Measurements from ENCODE around the gene TLCD4.
"Not testable (repeated sequence)": the region's sequence is repeated elsewhere in the genome, so short reads cannot be mapped to it uniquely, and the experiment has no call there.

The TLCD4 gene

DNA sequence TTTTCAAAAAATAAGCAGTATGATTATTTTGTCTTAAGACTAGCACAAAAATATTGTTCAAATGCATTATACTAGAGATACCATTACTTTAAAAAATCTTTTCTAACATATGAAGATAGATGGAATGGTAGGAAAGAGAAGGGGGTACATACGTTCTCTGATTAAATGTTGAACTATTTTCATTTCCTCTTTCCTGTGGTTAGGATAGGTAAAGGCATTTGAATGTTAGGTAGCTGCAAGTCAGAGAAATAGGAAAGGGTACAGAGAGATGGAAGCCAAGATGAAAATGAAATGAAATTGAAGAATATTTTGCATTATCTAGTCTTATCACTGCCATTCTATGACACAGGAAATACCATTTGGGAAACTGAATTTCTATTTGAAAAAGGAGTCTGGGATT is 28.3 kb downstream of the TLCD4 start:
- DNase-seq (ENCODE audit: low spot score in 2 of 2): no peak
- Mint-ChIP-seq H3K27me3 (no peaks in the 10 kb centered on the region), H3K4me3 (peak overlapping the region; percentile 66), H3K36me3 (no peaks in the 10 kb centered on the region), H3K27ac (peak overlapping the region; percentile 32), H3K4me1 (peaks cover 6% of the 10 kb centered on the region), H3K9me3 (no peaks in the 10 kb centered on the region)
- ATAC-seq (ENCODE audit: low read depth): peak; percentile 89

GRCh38 chr1:95146637-95147036 is 29.5 kb downstream of the TLCD4 start:
- peaks cover 2% of the 10 kb centered on the region for H3K36me3 Mint-ChIP-seq
- peaks cover 6% of the 10 kb centered on the region for H3K4me1 Mint-ChIP-seq
- no peaks in the 10 kb centered on the region for H3K9me3 Mint-ChIP-seq
- no peak overlapping the region for H3K27ac Mint-ChIP-seq
- DNase-seq (ENCODE audit: low spot score in 2 of 2) (peak in 1 of 2 donors; percentile 3), ATAC-seq (ENCODE audit: low read depth) (peak; percentile 70)
- H3K4me3 Mint-ChIP-seq: no peak overlapping the region
- H3K27me3 Mint-ChIP-seq: no peaks in the 10 kb centered on the region

DNA sequence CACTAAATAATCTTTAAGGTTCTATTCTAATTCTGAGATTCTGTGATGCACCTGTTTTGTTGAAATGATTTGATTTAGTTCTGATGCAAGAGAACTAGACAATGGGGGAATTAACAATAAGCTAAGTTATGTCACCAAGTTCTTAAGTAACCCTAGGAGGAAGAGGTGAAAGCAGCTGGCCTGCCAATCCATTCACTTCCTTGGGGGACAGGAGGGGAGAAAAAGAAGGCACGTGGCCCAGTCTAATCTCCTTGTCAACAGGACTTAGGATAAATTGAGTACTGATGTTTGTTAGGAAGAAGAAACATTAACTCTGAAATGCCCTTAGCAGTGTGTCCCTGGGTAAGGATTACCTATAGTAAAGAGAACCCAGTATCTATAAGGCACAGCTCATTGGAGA is 36.9 kb downstream of the TLCD4 start:
- DNase-seq (ENCODE audit: low spot score in 2 of 2) (no peak), ATAC-seq (ENCODE audit: low read depth) (no peak)
- peaks cover 6% of the 10 kb centered on the region for H3K36me3 Mint-ChIP-seq
- peaks cover 2% of the 10 kb centered on the region for H3K27me3 Mint-ChIP-seq
- no peak overlapping the region for H3K27ac Mint-ChIP-seq
- H3K9me3 Mint-ChIP-seq: no peaks in the 10 kb centered on the region
- no peak overlapping the region for H3K4me3 Mint-ChIP-seq
- no peaks in the 10 kb centered on the region for H3K4me1 Mint-ChIP-seq

DNA sequence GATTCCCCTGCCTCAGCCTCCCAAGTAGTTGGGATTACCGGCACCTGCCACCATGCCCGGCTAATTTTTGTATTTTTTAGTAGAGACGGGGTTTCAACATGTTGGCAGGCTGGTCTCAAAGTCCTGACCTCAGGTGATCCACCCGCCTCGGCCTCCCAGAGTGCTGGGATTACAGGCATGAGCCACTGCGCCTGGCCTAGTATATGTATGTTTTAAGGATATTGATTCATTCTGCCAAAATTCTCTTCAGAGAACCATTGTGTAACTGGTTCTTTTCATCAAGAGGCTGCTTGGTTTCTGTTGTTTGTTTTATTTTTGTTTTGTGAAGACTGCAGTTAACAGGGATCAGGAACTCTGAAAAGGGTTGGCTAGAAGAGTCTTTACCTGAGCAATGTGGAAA is 48.4 kb downstream of the TLCD4 start:
- not testable (repeated sequence) for H3K9me3 Mint-ChIP-seq; DNase-seq (ENCODE audit: low spot score in 2 of 2); H3K27ac Mint-ChIP-seq; H3K4me1 Mint-ChIP-seq; H3K4me3 Mint-ChIP-seq; H3K27me3 Mint-ChIP-seq; ATAC-seq (ENCODE audit: low read depth)
- H3K36me3 Mint-ChIP-seq: peaks cover 20% of the 10 kb centered on the region
